PC-9 (cell line): ENCODE results near the gene DZIP3. TPM values are rescaled to one million over a fixed set of nuclear protein-coding genes. Genes with fewer than 3 reads are reported as not detected.

Source experiments
- BruUV-seq: library from RNA; stranded (reverse); fragments of 400-500 nt; replicated peaks from 2 replicates; lab custom pipeline; 2021; lab: Mats Ljungman, UMichigan
- CTCF ChIA-PET: fragments of 300-600 bp; sonication (Branson Sonifier 250); formaldehyde crosslinking; loops from one replicate; lab custom pipeline; 2022; ENCODE audit warnings: antibody characterized with exemption; lab: Charles Lee
- POLR2A ChIA-PET: fragments of 300-600 bp; sonication (Branson Sonifier 250); formaldehyde crosslinking; loops from one replicate; lab custom pipeline; 2022; ENCODE audit warnings: antibody characterized with exemption; ENCODE audit not compliant: unreplicated experiment; lab: Charles Lee
- DNase-seq, 2 experiments: peaks; one replicate each; pipeline versions ENCODE4 v3.0.0 to v3.0.0-alpha.2; 2015 to 2022; ENCODE audit warnings: mixed read lengths in 1 of 2
- H2AFZ ChIP-seq: fragments of 200-600 bp; sonication (generic); 2 replicates; pipeline ENCODE4 v1.8.1; 2017; ENCODE audit warnings: antibody characterized with exemption
- H3F3A ChIP-seq: fragments of 200-600 bp; sonication (generic); 2 replicates; pipeline ENCODE4 v1.8.1; 2017; ENCODE audit warnings: antibody characterized with exemption, mild to moderate bottlenecking, low read depth; ENCODE audit not compliant: insufficient read depth
- H3K27ac ChIP-seq: fragments of 200-600 bp; sonication (generic); 2 replicates; pipeline ENCODE4 v1.6.1; 2016; ENCODE audit warnings: mixed run types
- H3K27me3 ChIP-seq: fragments of 200-600 bp; sonication (generic); 2 replicates; pipeline ENCODE4 v1.6.1; 2016; ENCODE audit warnings: low read depth, mixed run types; ENCODE audit not compliant: insufficient read depth
- H3K36me3 ChIP-seq: fragments of 200-600 bp; sonication (generic); 2 replicates; pipeline ENCODE4 v1.6.1; 2016; ENCODE audit warnings: low read depth, mixed run types
- H3K4me1 ChIP-seq: fragments of 200-600 bp; sonication (generic); replicated peaks from 2 replicates; pipeline ENCODE4 v1.6.1; 2016; ENCODE audit warnings: mixed run types; ENCODE audit not compliant: insufficient read depth
- H3K4me2 ChIP-seq: fragments of 200-600 bp; sonication (generic); 2 replicates; pipeline ENCODE4 v1.6.1; 2017; ENCODE audit warnings: mixed run types
- H3K4me3 ChIP-seq: fragments of 200-600 bp; sonication (generic); 2 replicates; pipeline ENCODE4 v1.6.1; 2016; ENCODE audit warnings: mixed run types
- H3K79me2 ChIP-seq: fragments of 200-600 bp; sonication (generic); 2 replicates; pipeline ENCODE4 v1.6.1; 2017; ENCODE audit warnings: low read depth, mixed run types
- H3K9me2 ChIP-seq: fragments of 200-600 bp; sonication (generic); 2 replicates; pipeline ENCODE4 v1.8.1; 2017; ENCODE audit warnings: mild to moderate bottlenecking; ENCODE audit not compliant: insufficient read depth
- H3K9me3 ChIP-seq: fragments of 200-600 bp; sonication (generic); 2 replicates; pipeline ENCODE4 v1.8.1; 2016; ENCODE audit warnings: low read depth; ENCODE audit not compliant: insufficient read depth
- H4K20me1 ChIP-seq: fragments of 200-600 bp; sonication (generic); 2 replicates; pipeline ENCODE4 v1.8.1; 2017; ENCODE audit not compliant: insufficient read depth
- EZH2 ChIP-seq: fragments of 200-600 bp; sonication (generic); IDR thresholded peaks from 2 replicates; pipeline ENCODE4 v1.8.0; 2017; ENCODE audit warnings: antibody characterized with exemption, low read depth
- intact Hi-C: fragments of 100-400 bp; cut with micrococcal nuclease; formaldehyde crosslinking; loops from one replicate; pipeline ENCODE4 v1.10.0; 2022; ENCODE audit not compliant: unreplicated experiment
- total RNA-seq: library from RNA; stranded (reverse); gene quantifications from 2 replicates; pipeline ENCODE4 v1.2.3, GENCODE V29; 2021
- TF ChIP-seq, protein P1 (sequence below): fragments of 200-600 bp; sonication (generic); conservative IDR thresholded peaks from 2 replicates; pipeline ENCODE4 v1.6.1; 2017; ENCODE audit warnings: mixed run types, antibody characterized with exemption, mild to moderate bottlenecking, moderate library complexity

Gene DZIP3
- total RNA-seq, 1 experiment from 2014 or later: 14.5 TPM

GRCh38 chr3:108566599-108566998 is 22.9 kb upstream of the DZIP3 start:
- TF ChIP-seq EZH2: no peak
- TF ChIP-seq, protein P1, sequence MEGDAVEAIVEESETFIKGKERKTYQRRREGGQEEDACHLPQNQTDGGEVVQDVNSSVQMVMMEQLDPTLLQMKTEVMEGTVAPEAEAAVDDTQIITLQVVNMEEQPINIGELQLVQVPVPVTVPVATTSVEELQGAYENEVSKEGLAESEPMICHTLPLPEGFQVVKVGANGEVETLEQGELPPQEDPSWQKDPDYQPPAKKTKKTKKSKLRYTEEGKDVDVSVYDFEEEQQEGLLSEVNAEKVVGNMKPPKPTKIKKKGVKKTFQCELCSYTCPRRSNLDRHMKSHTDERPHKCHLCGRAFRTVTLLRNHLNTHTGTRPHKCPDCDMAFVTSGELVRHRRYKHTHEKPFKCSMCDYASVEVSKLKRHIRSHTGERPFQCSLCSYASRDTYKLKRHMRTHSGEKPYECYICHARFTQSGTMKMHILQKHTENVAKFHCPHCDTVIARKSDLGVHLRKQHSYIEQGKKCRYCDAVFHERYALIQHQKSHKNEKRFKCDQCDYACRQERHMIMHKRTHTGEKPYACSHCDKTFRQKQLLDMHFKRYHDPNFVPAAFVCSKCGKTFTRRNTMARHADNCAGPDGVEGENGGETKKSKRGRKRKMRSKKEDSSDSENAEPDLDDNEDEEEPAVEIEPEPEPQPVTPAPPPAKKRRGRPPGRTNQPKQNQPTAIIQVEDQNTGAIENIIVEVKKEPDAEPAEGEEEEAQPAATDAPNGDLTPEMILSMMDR: no peak
- H3K4me1 ChIP-seq: no peaks in the 10 kb centered on the region
- H3K4me2 ChIP-seq: no peak overlapping the region
- H3K9me3 ChIP-seq: no peaks in the 10 kb centered on the region
- no peak overlapping the region for H3K4me3 ChIP-seq
- CTCF ChIA-PET: no interaction called here
- peaks cover 9% of the 10 kb centered on the region; the same call in 1 of the 2 replicates for H3K36me3 ChIP-seq
- BruUV-seq: no TSS peak
- intact Hi-C loops: no loop called here
- H3K9me2 ChIP-seq: no peaks in the 10 kb centered on the region
- H3K27me3 ChIP-seq: no peaks in the 10 kb centered on the region
- H4K20me1 ChIP-seq: no peaks in the 10 kb centered on the region
- H3K79me2 ChIP-seq: no peaks in the 10 kb centered on the region
- no peak overlapping the region for H3K27ac ChIP-seq
- H2AFZ ChIP-seq: no peak overlapping the region
- POLR2A ChIA-PET: interaction anchor here (0.6 to 0.7 kb wide), 2 partner anchors 48 to 906 kb away, joined by 3 to 6 read pairs; no protein-coding TSS in a partner anchor
- DNase-seq: no peak
- 0 out of 2 replicates have a peak, but pooled peaks cover 4% of the 10 kb centered on the region for H3F3A ChIP-seq

DNA sequence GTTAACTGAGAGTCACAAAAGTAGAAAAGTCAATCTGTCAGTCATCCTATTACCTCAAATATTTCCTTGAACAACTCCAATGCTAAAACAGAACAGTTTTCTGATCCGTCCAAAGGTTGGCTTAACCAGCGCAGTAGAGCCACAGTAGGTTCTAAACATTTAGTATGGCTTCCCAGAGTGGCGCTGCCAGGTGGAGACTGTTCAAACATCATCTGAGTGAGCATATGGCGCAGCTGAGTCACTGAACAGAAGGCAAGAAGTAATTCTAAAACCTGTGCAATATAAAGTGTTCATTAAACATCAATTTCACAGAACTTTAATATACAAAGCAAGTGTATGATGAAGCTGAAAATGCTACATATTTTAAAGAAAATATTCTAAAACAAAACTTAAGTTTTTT is 20.2 kb upstream of the DZIP3 start:
- ChIA-PET CTCF (no interaction called here), POLR2A (no interaction called here)
- no peaks in the 10 kb centered on the region for H3K79me2 ChIP-seq
- peaks cover 20% of the 10 kb centered on the region for H3K36me3 ChIP-seq
- intact Hi-C loops: no loop called here
- DNase-seq: no peak
- H3F3A ChIP-seq: 0 out of 2 replicates have a peak, but pooled peaks cover 3% of the 10 kb centered on the region
- no peaks in the 10 kb centered on the region for H3K4me1 ChIP-seq
- TF ChIP-seq, protein P1: no peak
- no peak for TF ChIP-seq EZH2
- no peaks in the 10 kb centered on the region for H3K27me3 ChIP-seq
- H2AFZ ChIP-seq: no peak overlapping the region
- no peaks in the 10 kb centered on the region for H3K9me3 ChIP-seq
- no TSS peak for BruUV-seq
- H3K4me2 ChIP-seq: no peak overlapping the region
- no peaks in the 10 kb centered on the region for H3K9me2 ChIP-seq
- H3K4me3 ChIP-seq: no peak overlapping the region
- no peaks in the 10 kb centered on the region for H4K20me1 ChIP-seq
- H3K27ac ChIP-seq: no peak overlapping the region

DNA sequence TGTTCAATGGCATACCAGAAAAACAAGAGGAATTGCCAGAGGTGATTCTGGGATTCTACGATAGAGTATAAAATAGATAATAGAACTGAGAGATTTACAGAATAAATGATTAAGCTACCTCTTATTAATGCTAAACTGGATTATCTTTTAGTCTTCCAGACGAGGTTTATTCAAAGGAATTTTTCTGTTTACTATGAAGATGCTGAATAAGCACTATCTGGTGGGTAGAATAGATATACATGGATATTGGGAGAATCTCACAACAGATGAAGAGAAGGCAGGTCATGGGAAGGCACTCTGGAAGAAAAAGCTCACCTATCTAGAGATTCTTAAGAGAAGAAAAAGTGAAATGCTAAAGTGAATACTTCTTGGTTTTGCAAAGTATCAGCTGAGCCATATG is 11.5 kb upstream of the DZIP3 start:
- no peaks in the 10 kb centered on the region for H3K79me2 ChIP-seq
- H3K27me3 ChIP-seq: no peaks in the 10 kb centered on the region
- H3K36me3 ChIP-seq: peaks cover 49% of the 10 kb centered on the region
- H3K9me2 ChIP-seq: no peaks in the 10 kb centered on the region
- no peak overlapping the region for H3K4me3 ChIP-seq
- no peak overlapping the region for H3K27ac ChIP-seq
- H3K4me1 ChIP-seq: no peaks in the 10 kb centered on the region
- no peak for DNase-seq
- H3K4me2 ChIP-seq: no peak overlapping the region
- H3F3A ChIP-seq: peaks cover 3% of the 10 kb centered on the region
- no peaks in the 10 kb centered on the region for H3K9me3 ChIP-seq
- H4K20me1 ChIP-seq: no peaks in the 10 kb centered on the region
- intact Hi-C loops: no loop called here
- TF ChIP-seq, protein P1: no peak
- TF ChIP-seq EZH2: no peak
- no TSS peak for BruUV-seq
- H2AFZ ChIP-seq: no peak overlapping the region
- ChIA-PET POLR2A (interaction anchor here (0.7 kb wide), 2 partner anchors 11 to 759 kb away, joined by 3 to 5 read pairs; no protein-coding TSS in a partner anchor), CTCF (no interaction called here)
